GM12878 (cell line): ENCODE measurements around the gene NUP210L. TPM values are rescaled to one million over a fixed set of nuclear protein-coding genes. Genes with fewer than 3 reads are reported as not detected.
A peak's percentile ranks its signal among the peaks of the same experiment; 100 is the strongest.

Experiments
- FOXM1 ChIP-seq: IDR thresholded peaks from 2 replicates; pipeline ENCODE4 v1.6.1; 2012; ENCODE audit warnings: low read depth, mild to moderate bottlenecking, inconsistent platforms, low read length, moderate library complexity
- HDGF ChIP-seq: fragments of 450-650 bp; IDR thresholded peaks from 2 replicates; pipeline ENCODE4 v1.6.1; 2016; ENCODE audit warnings: antibody characterized with exemption
- MTA2 ChIP-seq: fragments of 450-650 bp; IDR thresholded peaks from 2 replicates; pipeline ENCODE4 v1.6.1; 2016; ENCODE audit warnings: low read depth, mild to moderate bottlenecking, moderate library complexity
- STAT3 ChIP-seq: IDR thresholded peaks from 2 replicates; pipeline ENCODE4 v1.6.1; 2011; ENCODE audit warnings: low read depth, low read length, improper control_type of control experiment
- microRNA counts: library from miRNA; unstranded; fragments of <30 nt; microRNA quantifications from one replicate; lab custom pipeline; 2016
- microRNA-seq: library from miRNA; unstranded; fragments of <30 nt; microRNA quantifications from one replicate; pipeline ENCODE4, GENCODE V29; 2018
- polyA plus RNA-seq, 11 experiments: library from polyadenylated mRNA; depleted of rRNA in 4 of 11; unstranded in 6 of 11; stranded (reverse) in 5 of 11; fragments of >200 nt; fragmentation: Nextera tagmentation in 4 of 11; fragmentation: Illumina TruSeq in 1 of 11; extraction: Ambion mirVana in 4 of 11; extraction: Trizol in 1 of 11; gene quantifications; 1 replicate in 1 of 11; 2 replicates in 10 of 11; pipeline versions ENCODE4 v1.2.1 to v1.2.3, GENCODE V29; 2011 to 2016; ENCODE audit warnings: inconsistent platforms in 2 of 11, missing spikeins in 2 of 11, low read depth in 1 of 11
- small RNA-seq: library from RNA; depleted of rRNA; stranded (forward); fragments of <200 nt; gene quantifications from one replicate; pipeline ENCODE3, GENCODE V24; 2014
- total RNA-seq, 4 experiments: library from RNA; depleted of rRNA in 3 of 4; stranded (reverse); fragments of >200 nt in 3 of 4; fragmentation: Illumina TruSeq in 1 of 4; extraction: Trizol in 1 of 4; gene quantifications; 2 replicates each; pipeline versions ENCODE4 v1.2.1 to v1.2.3, GENCODE V29; 2013 to 2021
- TF ChIP-seq, protein P1 (sequence below): fragments of 450-650 bp; IDR thresholded peaks from 2 replicates; pipeline ENCODE4 v1.6.1; 2016; ENCODE audit warnings: mild to moderate bottlenecking, moderate library complexity, borderline replicate concordance
- TF ChIP-seq, protein P2 (sequence below): IDR thresholded peaks from 2 replicates; pipeline ENCODE4 v1.6.1; 2012; ENCODE audit warnings: low read depth, low read length, improper control_type of control experiment
- TF ChIP-seq, protein P3 (sequence below), 3 experiments: IDR thresholded peaks in 2 of 3; conservative IDR thresholded peaks in 1 of 3; 2 replicates each; pipeline ENCODE4 v1.5.1; 2011; ENCODE audit warnings: low read depth in 3 of 3, low read length in 3 of 3, mild to moderate bottlenecking in 3 of 3, control low read depth in 2 of 3, moderate library complexity in 2 of 3, inconsistent platforms in 1 of 3, mixed read lengths in 1 of 3; ENCODE audit not compliant: control insufficient read depth in 2 of 3, insufficient read depth in 1 of 3; ENCODE audit errors: extremely low read depth in 1 of 3

NUP210L gene
- total and polyA plus RNA-seq, 10 of the 15 experiments (the other 5 are each of a cell fraction or from before 2014, with no cell fraction given), result 0.04 to 0.08 (median 0.07) TPM; not detected in 7

DNA sequence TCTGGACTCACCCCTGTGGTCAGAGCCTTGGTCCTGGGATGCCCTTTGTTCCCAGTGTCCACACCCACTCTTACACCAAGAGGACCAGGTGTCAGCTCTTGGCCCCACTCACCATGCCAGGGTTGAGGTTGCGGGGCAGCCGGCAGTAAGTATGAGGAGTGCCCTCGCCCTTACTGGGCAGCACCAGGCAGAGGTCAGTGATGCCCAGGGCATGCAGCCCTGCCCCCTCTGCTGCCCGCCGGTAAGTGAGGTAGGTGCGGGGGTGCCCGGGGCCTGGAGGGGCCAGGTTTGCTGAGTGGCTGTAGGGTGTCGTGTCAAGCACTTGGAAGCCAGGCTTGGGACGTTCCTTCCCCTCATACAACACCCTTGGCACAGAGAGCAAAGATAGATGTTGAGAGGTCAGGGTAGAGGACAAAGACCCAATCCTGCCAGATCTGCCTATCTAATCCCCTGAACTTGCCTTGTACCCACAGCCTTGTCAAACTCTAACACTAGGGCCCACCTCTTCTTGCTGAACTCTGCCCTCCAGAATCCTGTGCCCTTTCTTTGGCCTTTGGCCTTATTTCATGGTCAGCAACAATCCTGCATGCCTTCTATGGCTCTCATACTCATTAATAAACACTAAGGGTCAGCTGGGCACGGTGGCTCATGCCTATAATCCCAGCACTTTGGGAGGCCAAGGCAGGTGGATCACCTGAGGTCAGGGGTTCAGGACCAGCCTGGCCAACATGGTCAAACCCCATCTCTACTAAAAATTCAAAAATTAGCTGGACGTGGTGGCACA is 211.9 kb downstream of the NUP210L start (continued):
- TF ChIP-seq, protein P1, sequence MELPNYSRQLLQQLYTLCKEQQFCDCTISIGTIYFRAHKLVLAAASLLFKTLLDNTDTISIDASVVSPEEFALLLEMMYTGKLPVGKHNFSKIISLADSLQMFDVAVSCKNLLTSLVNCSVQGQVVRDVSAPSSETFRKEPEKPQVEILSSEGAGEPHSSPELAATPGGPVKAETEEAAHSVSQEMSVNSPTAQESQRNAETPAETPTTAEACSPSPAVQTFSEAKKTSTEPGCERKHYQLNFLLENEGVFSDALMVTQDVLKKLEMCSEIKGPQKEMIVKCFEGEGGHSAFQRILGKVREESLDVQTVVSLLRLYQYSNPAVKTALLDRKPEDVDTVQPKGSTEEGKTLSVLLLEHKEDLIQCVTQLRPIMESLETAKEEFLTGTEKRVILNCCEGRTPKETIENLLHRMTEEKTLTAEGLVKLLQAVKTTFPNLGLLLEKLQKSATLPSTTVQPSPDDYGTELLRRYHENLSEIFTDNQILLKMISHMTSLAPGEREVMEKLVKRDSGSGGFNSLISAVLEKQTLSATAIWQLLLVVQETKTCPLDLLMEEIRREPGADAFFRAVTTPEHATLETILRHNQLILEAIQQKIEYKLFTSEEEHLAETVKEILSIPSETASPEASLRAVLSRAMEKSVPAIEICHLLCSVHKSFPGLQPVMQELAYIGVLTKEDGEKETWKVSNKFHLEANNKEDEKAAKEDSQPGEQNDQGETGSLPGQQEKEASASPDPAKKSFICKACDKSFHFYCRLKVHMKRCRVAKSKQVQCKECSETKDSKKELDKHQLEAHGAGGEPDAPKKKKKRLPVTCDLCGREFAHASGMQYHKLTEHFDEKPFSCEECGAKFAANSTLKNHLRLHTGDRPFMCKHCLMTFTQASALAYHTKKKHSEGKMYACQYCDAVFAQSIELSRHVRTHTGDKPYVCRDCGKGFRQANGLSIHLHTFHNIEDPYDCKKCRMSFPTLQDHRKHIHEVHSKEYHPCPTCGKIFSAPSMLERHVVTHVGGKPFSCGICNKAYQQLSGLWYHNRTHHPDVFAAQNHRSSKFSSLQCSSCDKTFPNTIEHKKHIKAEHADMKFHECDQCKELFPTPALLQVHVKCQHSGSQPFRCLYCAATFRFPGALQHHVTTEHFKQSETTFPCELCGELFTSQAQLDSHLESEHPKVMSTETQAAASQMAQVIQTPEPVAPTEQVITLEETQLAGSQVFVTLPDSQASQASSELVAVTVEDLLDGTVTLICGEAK, result no peak
- TF ChIP-seq MTA2, result no peak
- TF ChIP-seq, protein P2, sequence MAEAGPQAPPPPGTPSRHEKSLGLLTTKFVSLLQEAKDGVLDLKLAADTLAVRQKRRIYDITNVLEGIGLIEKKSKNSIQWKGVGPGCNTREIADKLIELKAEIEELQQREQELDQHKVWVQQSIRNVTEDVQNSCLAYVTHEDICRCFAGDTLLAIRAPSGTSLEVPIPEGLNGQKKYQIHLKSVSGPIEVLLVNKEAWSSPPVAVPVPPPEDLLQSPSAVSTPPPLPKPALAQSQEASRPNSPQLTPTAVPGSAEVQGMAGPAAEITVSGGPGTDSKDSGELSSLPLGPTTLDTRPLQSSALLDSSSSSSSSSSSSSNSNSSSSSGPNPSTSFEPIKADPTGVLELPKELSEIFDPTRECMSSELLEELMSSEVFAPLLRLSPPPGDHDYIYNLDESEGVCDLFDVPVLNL, result no peak
- no peak for TF ChIP-seq HDGF
- TF ChIP-seq, protein P3, sequence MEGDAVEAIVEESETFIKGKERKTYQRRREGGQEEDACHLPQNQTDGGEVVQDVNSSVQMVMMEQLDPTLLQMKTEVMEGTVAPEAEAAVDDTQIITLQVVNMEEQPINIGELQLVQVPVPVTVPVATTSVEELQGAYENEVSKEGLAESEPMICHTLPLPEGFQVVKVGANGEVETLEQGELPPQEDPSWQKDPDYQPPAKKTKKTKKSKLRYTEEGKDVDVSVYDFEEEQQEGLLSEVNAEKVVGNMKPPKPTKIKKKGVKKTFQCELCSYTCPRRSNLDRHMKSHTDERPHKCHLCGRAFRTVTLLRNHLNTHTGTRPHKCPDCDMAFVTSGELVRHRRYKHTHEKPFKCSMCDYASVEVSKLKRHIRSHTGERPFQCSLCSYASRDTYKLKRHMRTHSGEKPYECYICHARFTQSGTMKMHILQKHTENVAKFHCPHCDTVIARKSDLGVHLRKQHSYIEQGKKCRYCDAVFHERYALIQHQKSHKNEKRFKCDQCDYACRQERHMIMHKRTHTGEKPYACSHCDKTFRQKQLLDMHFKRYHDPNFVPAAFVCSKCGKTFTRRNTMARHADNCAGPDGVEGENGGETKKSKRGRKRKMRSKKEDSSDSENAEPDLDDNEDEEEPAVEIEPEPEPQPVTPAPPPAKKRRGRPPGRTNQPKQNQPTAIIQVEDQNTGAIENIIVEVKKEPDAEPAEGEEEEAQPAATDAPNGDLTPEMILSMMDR (IDR thresholded peaks at IDR 0.05 in 2 of 3, conservative IDR thresholded peaks at IDR 0.05 in 1 of 3; ENCODE audit: control insufficient read depth in 2 of 3, extremely low read depth in 1 of 3, insufficient read depth in 1 of 3, low read depth in 3 of 3, low read length in 3 of 3), result no peak
- no peak for TF ChIP-seq STAT3
- no peak for TF ChIP-seq FOXM1
- TF ChIP-seq, all 136 proteins: peak for 0

MicroRNAs encoded within 50 kb of the gene (microRNA counts, 767-probe panel; counts per million panel counts)
- microRNA hsa-miR-190b (lab: Ali Mortazavi, UCI), result 55.3 counts per million

Small RNA genes within 50 kb of the gene (microRNA-seq; reads per million reads assigned to microRNA genes)
- gene MIR190B (33.1 reads per million, percentile 63 among the genes with 10 or more reads in this experiment), gene MIR5698 (not detected), gene MIR6737 (1.3 reads per million)

Small RNA genes within 50 kb of the gene (small RNA-seq; reads per million reads assigned to genes)
- gene MIR190B, result 0.62 reads per million, percentile 15 among the genes with 10 or more reads in this experiment
- not detected for gene MIR5698
- gene MIR6737, result 0.31 reads per million
- not detected for gene RNU6-179P

Other genes with a start within 250 kb of the NUP210L start
Only the 7 nearest of the 14 such genes appear.
- gene RAB13, start 168.7 kb downstream of the NUP210L start, total RNA-seq (2014; rRNA removed), result 4.6 and 5.9 TPM in 2 replicates
- 11.0 and 12.4 TPM in 2 replicates for gene RAB13, start 168.7 kb downstream of the NUP210L start, total RNA-seq (2014; rRNA removed; fragmentation: Illumina TruSeq; extraction: Trizol)
- gene RAB13, start 168.7 kb downstream of the NUP210L start, total RNA-seq (2021), result 20.4 and 22.2 TPM in 2 replicates
- gene RAB13, start 168.7 kb downstream of the NUP210L start, polyA plus RNA-seq (2011; rRNA removed), result 0.75 and 0.86 TPM in 2 replicates
- 30.7 and 34.1 TPM in 2 replicates for gene RAB13, start 168.7 kb downstream of the NUP210L start, polyA plus RNA-seq (2014; fragmentation: Illumina TruSeq; extraction: Trizol)
- 10 to 100 TPM in 1 of 2 experiments, 1 to 10 TPM in 1; 7.9 to 17.2 TPM for gene RAB13, start 168.7 kb downstream of the NUP210L start, polyA plus RNA-seq (2014; fragmentation: Nextera tagmentation; extraction: Ambion mirVana)
- 12.7 and 15.5 TPM in 2 replicates for gene RAB13, start 168.7 kb downstream of the NUP210L start, polyA plus RNA-seq (2014; rRNA removed)
- gene RAB13, start 168.7 kb downstream of the NUP210L start, polyA plus RNA-seq (2016; fragmentation: Nextera tagmentation; extraction: Ambion mirVana), result 10 to 100 TPM; 16.3 to 19.2 TPM
- 5,288 and 5,830 TPM in 2 replicates for gene RPS27, start 164.3 kb downstream of the NUP210L start, total RNA-seq (2014; rRNA removed)
- gene RPS27, start 164.3 kb downstream of the NUP210L start, total RNA-seq (2014; rRNA removed; fragmentation: Illumina TruSeq; extraction: Trizol), result 9,122 and 9,683 TPM in 2 replicates
- gene RPS27, start 164.3 kb downstream of the NUP210L start, total RNA-seq (2021), result 2,708 and 2,801 TPM in 2 replicates
- gene RPS27, start 164.3 kb downstream of the NUP210L start, polyA plus RNA-seq (2011; rRNA removed), result 8,626 and 8,787 TPM in 2 replicates
- 13,800 and 18,255 TPM in 2 replicates for gene RPS27, start 164.3 kb downstream of the NUP210L start, polyA plus RNA-seq (2014; fragmentation: Illumina TruSeq; extraction: Trizol)
- gene RPS27, start 164.3 kb downstream of the NUP210L start, polyA plus RNA-seq (2014; fragmentation: Nextera tagmentation; extraction: Ambion mirVana), result over 10,000 TPM in 1 of 2 experiments, 1,000 to 10,000 TPM in 1; 9,903 to 14,234 TPM
- gene RPS27, start 164.3 kb downstream of the NUP210L start, polyA plus RNA-seq (2014; rRNA removed), result 8,943 and 9,277 TPM in 2 replicates
- gene RPS27, start 164.3 kb downstream of the NUP210L start, polyA plus RNA-seq (2016; fragmentation: Nextera tagmentation; extraction: Ambion mirVana), result 1,000 to 10,000 TPM; 3,244 to 3,511 TPM
- gene TPM3, start 37.0 kb upstream of the NUP210L start, total RNA-seq (2014; rRNA removed), result 405 and 502 TPM in 2 replicates
- gene TPM3, start 37.0 kb upstream of the NUP210L start, total RNA-seq (2014; rRNA removed; fragmentation: Illumina TruSeq; extraction: Trizol), result 411 and 420 TPM in 2 replicates
- gene TPM3, start 37.0 kb upstream of the NUP210L start, total RNA-seq (2021), result 545 and 553 TPM in 2 replicates
- gene TPM3, start 37.0 kb upstream of the NUP210L start, polyA plus RNA-seq (2011; rRNA removed), result 656 and 917 TPM in 2 replicates
- 597 and 607 TPM in 2 replicates for gene TPM3, start 37.0 kb upstream of the NUP210L start, polyA plus RNA-seq (2014; fragmentation: Illumina TruSeq; extraction: Trizol)
- 100 to 1,000 TPM; 270 to 321 TPM for gene TPM3, start 37.0 kb upstream of the NUP210L start, polyA plus RNA-seq (2014; fragmentation: Nextera tagmentation; extraction: Ambion mirVana)
- 414 and 456 TPM in 2 replicates for gene TPM3, start 37.0 kb upstream of the NUP210L start, polyA plus RNA-seq (2014; rRNA removed)
- 100 to 1,000 TPM; 732 to 759 TPM for gene TPM3, start 37.0 kb upstream of the NUP210L start, polyA plus RNA-seq (2016; fragmentation: Nextera tagmentation; extraction: Ambion mirVana)
- gene CFAP141, start 51.3 kb upstream of the NUP210L start, total RNA-seq (2014; rRNA removed), result not detected in 2 replicates
- gene CFAP141, start 51.3 kb upstream of the NUP210L start, total RNA-seq (2014; rRNA removed; fragmentation: Illumina TruSeq; extraction: Trizol), result not detected in 2 replicates
- not detected in 2 replicates for gene CFAP141, start 51.3 kb upstream of the NUP210L start, total RNA-seq (2021)
- not detected in 2 replicates for gene CFAP141, start 51.3 kb upstream of the NUP210L start, polyA plus RNA-seq (2011; rRNA removed)
- gene CFAP141, start 51.3 kb upstream of the NUP210L start, polyA plus RNA-seq (2014; fragmentation: Illumina TruSeq; extraction: Trizol), result not detected in 2 replicates
- gene CFAP141, start 51.3 kb upstream of the NUP210L start, polyA plus RNA-seq (2014; fragmentation: Nextera tagmentation; extraction: Ambion mirVana), result not detected
- not detected in 2 replicates for gene CFAP141, start 51.3 kb upstream of the NUP210L start, polyA plus RNA-seq (2014; rRNA removed)
- not detected for gene CFAP141, start 51.3 kb upstream of the NUP210L start, polyA plus RNA-seq (2016; fragmentation: Nextera tagmentation; extraction: Ambion mirVana)
- gene UBAP2L, start 65.9 kb upstream of the NUP210L start, total RNA-seq (2014; rRNA removed), result 56.6 and 58.7 TPM in 2 replicates
- gene UBAP2L, start 65.9 kb upstream of the NUP210L start, total RNA-seq (2014; rRNA removed; fragmentation: Illumina TruSeq; extraction: Trizol), result 69.6 and 75.8 TPM in 2 replicates
- 163 and 171 TPM in 2 replicates for gene UBAP2L, start 65.9 kb upstream of the NUP210L start, total RNA-seq (2021)
- gene UBAP2L, start 65.9 kb upstream of the NUP210L start, polyA plus RNA-seq (2011; rRNA removed), result 86.2 and 185 TPM in 2 replicates
- gene UBAP2L, start 65.9 kb upstream of the NUP210L start, polyA plus RNA-seq (2014; fragmentation: Illumina TruSeq; extraction: Trizol), result 164 and 180 TPM in 2 replicates
- gene UBAP2L, start 65.9 kb upstream of the NUP210L start, polyA plus RNA-seq (2014; fragmentation: Nextera tagmentation; extraction: Ambion mirVana), result 10 to 100 TPM; 49.9 to 53.3 TPM
- gene UBAP2L, start 65.9 kb upstream of the NUP210L start, polyA plus RNA-seq (2014; rRNA removed), result 140 and 151 TPM in 2 replicates
- gene UBAP2L, start 65.9 kb upstream of the NUP210L start, polyA plus RNA-seq (2016; fragmentation: Nextera tagmentation; extraction: Ambion mirVana), result 100 to 1,000 TPM; 181 to 198 TPM
- 145 and 146 TPM in 2 replicates for gene HAX1, start 117.6 kb upstream of the NUP210L start, total RNA-seq (2014; rRNA removed)
- 141 and 145 TPM in 2 replicates for gene HAX1, start 117.6 kb upstream of the NUP210L start, total RNA-seq (2014; rRNA removed; fragmentation: Illumina TruSeq; extraction: Trizol)
- gene HAX1, start 117.6 kb upstream of the NUP210L start, total RNA-seq (2021), result 95.3 and 99.4 TPM in 2 replicates
- 100 and 142 TPM in 2 replicates for gene HAX1, start 117.6 kb upstream of the NUP210L start, polyA plus RNA-seq (2011; rRNA removed)
- gene HAX1, start 117.6 kb upstream of the NUP210L start, polyA plus RNA-seq (2014; fragmentation: Illumina TruSeq; extraction: Trizol), result 145 and 177 TPM in 2 replicates
- gene HAX1, start 117.6 kb upstream of the NUP210L start, polyA plus RNA-seq (2014; fragmentation: Nextera tagmentation; extraction: Ambion mirVana), result 100 to 1,000 TPM; 249 to 288 TPM
- gene HAX1, start 117.6 kb upstream of the NUP210L start, polyA plus RNA-seq (2014; rRNA removed), result 148 and 149 TPM in 2 replicates
- 100 to 1,000 TPM; 160 to 169 TPM for gene HAX1, start 117.6 kb upstream of the NUP210L start, polyA plus RNA-seq (2016; fragmentation: Nextera tagmentation; extraction: Ambion mirVana)
- gene AQP10, start 166.0 kb upstream of the NUP210L start, total RNA-seq (2014; rRNA removed), result not detected in 2 replicates
- not detected in 2 replicates for gene AQP10, start 166.0 kb upstream of the NUP210L start, total RNA-seq (2014; rRNA removed; fragmentation: Illumina TruSeq; extraction: Trizol)
- gene AQP10, start 166.0 kb upstream of the NUP210L start, total RNA-seq (2021), result not detected in 2 replicates
- not detected in 2 replicates for gene AQP10, start 166.0 kb upstream of the NUP210L start, polyA plus RNA-seq (2011; rRNA removed)
- not detected in 2 replicates for gene AQP10, start 166.0 kb upstream of the NUP210L start, polyA plus RNA-seq (2014; fragmentation: Illumina TruSeq; extraction: Trizol)
- gene AQP10, start 166.0 kb upstream of the NUP210L start, polyA plus RNA-seq (2014; fragmentation: Nextera tagmentation; extraction: Ambion mirVana), result not detected
- gene AQP10, start 166.0 kb upstream of the NUP210L start, polyA plus RNA-seq (2014; rRNA removed), result not detected in 2 replicates
- gene AQP10, start 166.0 kb upstream of the NUP210L start, polyA plus RNA-seq (2016; fragmentation: Nextera tagmentation; extraction: Ambion mirVana), result not detected